Measurements from ENCODE around the gene STARD5.

GRCh38 chr15:81310480-81310879, 13.5 kb downstream of the STARD5 start:
- TF ChIP-seq POLR2AphosphoS5 (IDR thresholded peaks at IDR 0.05; ENCODE audit: borderline replicate concordance, low read depth, low read length) (no peak), EZH2 (IDR thresholded peaks at IDR 0.05) (no peak)
